Lower leg skin (tissue), 4 donors: ENCODE measurements around the gene CFAP73. TPM values are rescaled to one million over a fixed set of nuclear protein-coding genes. Genes with fewer than 3 reads are reported as not detected.

Source experiments
- DNase-seq, 2 donors: peaks; one replicate each; pipeline ENCODE4 v3.0.0-alpha.2; 2019; ENCODE audit warnings: low spot score in 2 of 2
- H3K4me3 ChIP-seq: fragments of 200-600 bp; sonication (generic); 2 replicates; pipeline ENCODE4 v1.5.1; 2017; ENCODE audit warnings: mild to moderate bottlenecking, low read depth; ENCODE audit not compliant: poor library complexity, severe bottlenecking
- CTCF ChIP-seq, 3 donors: fragments of 450-650 bp; IDR thresholded peaks; one replicate each; pipeline ENCODE4 v1.5.1; 2016; ENCODE audit warnings: antibody characterized with exemption in 3 of 3, mild to moderate bottlenecking in 3 of 3, moderate library complexity in 2 of 3
- POLR2A ChIP-seq, 2 donors: fragments of 450-650 bp; IDR thresholded peaks; one replicate each; pipeline ENCODE4 v1.6.1; 2016 to 2017; ENCODE audit warnings: antibody characterized with exemption in 2 of 2, mild to moderate bottlenecking in 1 of 2, moderate library complexity in 1 of 2
- WGBS, 2 donors: methylation state at CpG; one replicate each; pipeline ENCODE4 v1.1.5; 2018; 5-methylcytosine and 5-hydroxymethylcytosine counted together
- intact Hi-C: fragments of 100-400 bp; cut with DNase I; formaldehyde crosslinking; loops from one replicate; pipeline ENCODE4 v1.15.0; 2023; ENCODE audit warnings: low total_unique reads
- total RNA-seq, 4 donors: library from RNA; depleted of rRNA; stranded (reverse); fragments of >200 nt; gene quantifications; one replicate each; pipeline ENCODE4 v1.1.0, GENCODE V29; 2016

Gene CFAP73
- total RNA-seq, 4 donors from 2014 or later: 0.38 to 4.3 (median 1.9) TPM; not detected in 1

- no peak for DNase-seq
- 72 to 73% methylated on average over 12 of the region's 12 CpGs for WGBS, 2 donors
- H3K4me3 ChIP-seq: no peak overlapping the region
- intact Hi-C loops: no loop called here
- TF ChIP-seq CTCF (IDR thresholded peaks at IDR 0.05): no peak
- TF ChIP-seq POLR2A (IDR thresholded peaks at IDR 0.05): no peak
Measured at GRCh38 chr12:113155060-113155459, 5.5 kb downstream of the CFAP73 start.

GRCh38 chr12:113155646-113156045 is 6.1 kb downstream of the CFAP73 start:
- no peak for DNase-seq
- intact Hi-C loops: no loop called here
- 61 to 70% methylated on average over 7 of the region's 7 CpGs for WGBS, 2 donors
- no peak for TF ChIP-seq POLR2A (IDR thresholded peaks at IDR 0.05)
- TF ChIP-seq CTCF (IDR thresholded peaks at IDR 0.05): no peak
- H3K4me3 ChIP-seq: no peak overlapping the region

GRCh38 chr12:113157218-113157859 is 7.8 kb downstream of the CFAP73 start:
- H3K4me3 ChIP-seq: no peak overlapping the region
- no peak for DNase-seq
- TF ChIP-seq CTCF (IDR thresholded peaks at IDR 0.05) (no peak), POLR2A (IDR thresholded peaks at IDR 0.05) (no peak)
- intact Hi-C loops: no loop called here
- 80 to 82% methylated on average over 9 to 12 of the region's 12 CpGs for WGBS, 2 donors

GRCh38 chr12:113158439-113159203 is 9.1 kb downstream of the CFAP73 start:
- DNase-seq: no peak
- no peak for TF ChIP-seq CTCF (IDR thresholded peaks at IDR 0.05)
- no peak for TF ChIP-seq POLR2A (IDR thresholded peaks at IDR 0.05)
- no peak overlapping the region for H3K4me3 ChIP-seq
- intact Hi-C loops: no loop called here
- WGBS, 2 donors: 89 to 97% methylated on average over 9 to 25 of the region's 26 CpGs

GRCh38 chr12:113159937-113160336 is 10.4 kb downstream of the CFAP73 start:
- 88 to 95% methylated on average over 7 of the region's 7 CpGs for WGBS, 2 donors
- DNase-seq: no peak
- H3K4me3 ChIP-seq: no peak overlapping the region
- intact Hi-C loops: no loop called here
- TF ChIP-seq POLR2A (IDR thresholded peaks at IDR 0.05): no peak
- no peak for TF ChIP-seq CTCF (IDR thresholded peaks at IDR 0.05)
